Ectodermal cell (in vitro differentiated cells): ENCODE results near the gene ZNF569. TPM values are rescaled to one million over a fixed set of nuclear protein-coding genes. Genes with fewer than 3 reads are reported as not detected.
A peak's percentile ranks its signal among the peaks of the same experiment; 100 is the strongest.

Experiments
- H3K27ac ChIP-seq: 2 replicates; pipeline ENCODE4 v1.7.0; 2013; ENCODE audit warnings: mild to moderate bottlenecking, low read depth, low read length; ENCODE audit not compliant: insufficient read depth, poor library complexity, severe bottlenecking
- H3K27me3 ChIP-seq: 2 replicates; pipeline ENCODE4 v1.7.0; 2013; ENCODE audit warnings: mild to moderate bottlenecking, low read length; ENCODE audit not compliant: insufficient read depth, control insufficient read depth, poor library complexity, severe bottlenecking
- H3K36me3 ChIP-seq: one replicate; pipeline ENCODE4 v1.7.0; 2013; ENCODE audit warnings: low read length; ENCODE audit not compliant: control insufficient read depth, insufficient read depth
- H3K4me1 ChIP-seq: one replicate; pipeline ENCODE4 v1.7.0; 2013; ENCODE audit warnings: low read length; ENCODE audit not compliant: control insufficient read depth, insufficient read depth
- H3K4me3 ChIP-seq: 2 replicates; pipeline ENCODE4 v1.7.0; 2013; ENCODE audit warnings: low read depth, low read length, control low read depth; ENCODE audit not compliant: insufficient read depth
- H3K9me3 ChIP-seq: 2 replicates; pipeline ENCODE4 v1.7.0; 2013; ENCODE audit warnings: mild to moderate bottlenecking, low read length, moderate library complexity; ENCODE audit not compliant: control insufficient read depth
- WGBS, 2 experiments: methylation state at CpG; one replicate each; pipeline ENCODE4 v1.1.7; 2013; ENCODE audit warnings: missing lambda C conversion rate in 2 of 2; 5-methylcytosine and 5-hydroxymethylcytosine counted together
- polyA plus RNA-seq, 4 experiments: library from polyadenylated mRNA; stranded (reverse); fragments of 50-300 nt; gene quantifications; one replicate each; pipeline ENCODE4 v1.2.3, GENCODE V29; 2013

ZNF569 gene
- 16.8 TPM for polyA plus RNA-seq (2013, experiment 1 of 4)
- polyA plus RNA-seq (2013, experiment 2 of 4) = 15.6 TPM
- polyA plus RNA-seq (2013, experiment 3 of 4) = 16.7 TPM
- polyA plus RNA-seq (2013, experiment 4 of 4) = 15.6 TPM

DNA sequence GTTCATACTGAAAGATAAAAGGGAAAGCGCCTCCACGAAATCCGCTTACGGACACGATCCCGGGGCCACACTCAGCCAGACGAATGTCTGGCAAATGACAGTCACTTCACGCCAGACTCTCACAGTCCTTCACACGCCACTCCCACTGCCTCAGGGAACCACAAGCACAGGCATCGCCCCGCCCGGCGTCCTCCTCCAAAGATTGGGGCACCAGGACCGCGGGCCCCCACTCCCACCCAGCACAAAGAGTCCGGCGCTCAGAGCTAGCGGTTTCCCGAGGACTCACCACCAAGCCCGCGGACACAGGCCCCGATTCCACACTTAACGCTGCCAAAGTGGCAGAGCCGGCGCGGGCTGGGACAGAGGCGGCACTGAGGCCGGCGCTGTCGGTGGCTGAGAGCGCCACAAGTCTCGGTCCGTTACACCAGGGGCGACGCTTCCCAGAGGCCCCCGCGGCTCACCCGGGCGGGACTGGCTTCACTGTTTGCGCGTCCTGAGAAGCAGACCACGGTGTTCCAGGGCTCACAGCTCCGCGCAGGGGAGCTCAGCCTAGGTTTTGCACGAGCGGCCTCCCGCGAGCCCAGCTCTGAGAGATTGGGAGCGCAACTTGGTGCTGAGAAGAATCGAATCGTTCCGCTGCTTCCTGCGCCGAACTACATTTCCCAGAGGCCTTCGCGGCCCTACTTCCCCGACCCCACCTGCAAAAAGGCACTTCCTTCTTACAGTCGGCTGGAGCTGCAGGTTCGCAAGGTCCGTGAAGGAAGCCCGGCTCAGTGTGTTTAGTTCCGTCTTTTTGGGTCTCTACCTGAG is at the start of gene ZNF569:
TSS of gene ZNF569 (minus strand) at position 647 of the 810 bp plus-strand sequence. CDS start 22,523 bp downstream, outside the sequence.
- Histone ChIP-seq H3K4me3 (peak within 1 kb of the TSS; percentile 83), H3K27me3 (no peaks in the 10 kb centered on the region), H3K27ac (peak within 1 kb of the TSS; percentile 62), H3K4me1 (no peaks in the 10 kb centered on the region), H3K36me3 (peaks cover 33% of the 10 kb centered on the region), H3K9me3 (no peaks in the 10 kb centered on the region)
- WGBS, 2 experiments = 0 to 1% methylated on average over 62 of the region's 62 CpGs

DNA sequence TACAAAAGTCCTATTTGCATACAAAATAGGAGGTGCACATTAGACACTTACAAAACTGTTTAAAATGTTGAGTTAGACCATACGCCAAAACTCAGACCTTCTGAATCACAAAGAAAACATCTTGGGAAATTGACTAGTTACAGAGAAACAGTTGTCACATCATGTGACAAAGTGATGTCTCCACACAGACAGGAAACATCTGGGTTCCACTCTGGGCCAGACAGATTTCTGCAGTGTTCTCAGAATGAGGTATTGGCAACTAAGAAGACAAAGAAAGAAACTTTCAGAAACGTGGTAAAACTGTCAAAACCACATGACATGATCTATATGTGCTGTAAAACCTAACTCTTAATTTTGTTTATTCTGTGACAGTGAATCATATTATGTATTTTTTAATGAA is 46.2 kb upstream of the ZNF569 start:
- H3K27ac ChIP-seq = no peak overlapping the region
- WGBS, 2 experiments = 83 to 100% methylated on average over 2 of the region's 2 CpGs
- H3K9me3 ChIP-seq = no peaks in the 10 kb centered on the region
- no peaks in the 10 kb centered on the region for H3K4me1 ChIP-seq
- H3K27me3 ChIP-seq = no peaks in the 10 kb centered on the region
- H3K4me3 ChIP-seq = no peak overlapping the region
- peaks cover 13% of the 10 kb centered on the region for H3K36me3 ChIP-seq

DNA sequence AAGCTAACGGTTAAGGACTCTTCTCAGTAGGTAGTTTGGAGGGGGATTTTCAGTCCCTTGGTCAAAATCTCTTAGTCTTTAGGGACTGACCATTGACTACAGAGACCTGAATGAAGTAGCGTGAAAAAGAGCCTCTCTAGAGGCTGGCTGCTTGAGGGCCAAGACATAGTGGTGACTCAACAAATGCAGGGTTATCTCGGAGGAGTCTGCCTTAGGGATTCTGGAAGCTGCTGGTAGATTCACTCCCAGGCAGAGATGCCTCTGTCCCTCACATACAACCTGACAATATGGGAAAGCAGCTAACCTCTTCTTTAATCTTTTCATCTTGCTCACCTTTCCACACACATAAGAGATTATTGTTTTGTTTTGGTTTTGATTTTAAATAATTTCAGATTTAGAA is 44.6 kb upstream of the ZNF569 start:
- Histone ChIP-seq H3K27me3 (no peaks in the 10 kb centered on the region), H3K4me1 (no peaks in the 10 kb centered on the region), H3K36me3 (peaks cover 13% of the 10 kb centered on the region), H3K27ac (no peak overlapping the region), H3K4me3 (no peak overlapping the region), H3K9me3 (no peaks in the 10 kb centered on the region)
- 92 to 95% methylated on average over 3 of the region's 3 CpGs for WGBS, 2 experiments

DNA sequence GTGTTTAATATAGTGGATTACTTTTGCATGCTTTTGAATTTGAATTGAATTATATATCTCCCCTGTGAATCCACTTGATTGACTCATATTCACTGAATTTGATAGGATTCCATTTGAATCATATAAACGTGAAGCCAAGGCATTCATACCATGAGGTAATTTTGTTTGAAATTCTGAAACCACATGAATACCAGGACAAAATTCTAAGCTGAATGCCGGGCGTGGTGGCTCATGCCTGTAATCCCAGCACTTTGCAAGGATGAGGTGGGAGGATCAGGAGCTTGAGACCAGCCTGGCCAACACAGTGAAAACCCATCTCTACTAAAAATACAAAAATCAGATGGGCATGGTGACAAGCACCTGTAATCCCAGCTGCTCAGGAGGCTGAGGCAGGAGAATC is 43.9 kb upstream of the ZNF569 start:
- WGBS, 2 experiments = 93 to 100% methylated on average over 3 of the region's 3 CpGs
- no peaks in the 10 kb centered on the region for H3K9me3 ChIP-seq
- H3K27ac ChIP-seq = no peak overlapping the region
- H3K4me3 ChIP-seq = no peak overlapping the region
- peaks cover 13% of the 10 kb centered on the region for H3K36me3 ChIP-seq
- H3K4me1 ChIP-seq = no peaks in the 10 kb centered on the region
- no peaks in the 10 kb centered on the region for H3K27me3 ChIP-seq

DNA sequence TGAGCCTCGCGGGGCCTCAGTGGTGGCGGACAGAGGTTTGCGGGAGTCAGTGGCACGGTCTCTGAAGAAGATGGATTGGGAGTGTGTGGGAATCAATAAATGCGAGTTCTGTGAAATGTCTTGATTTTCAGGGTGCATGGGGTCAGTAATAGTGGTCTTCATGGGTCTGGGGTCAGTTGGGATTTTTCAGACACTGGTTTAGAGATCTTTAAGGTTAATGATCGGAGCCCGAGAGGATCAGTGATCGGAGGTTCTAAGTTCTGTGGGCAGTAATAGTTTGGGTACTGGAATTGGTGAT is 39.9 kb upstream of the ZNF569 start:
- WGBS, 2 experiments = 9 to 10% methylated on average over 9 of the region's 9 CpGs

DNA sequence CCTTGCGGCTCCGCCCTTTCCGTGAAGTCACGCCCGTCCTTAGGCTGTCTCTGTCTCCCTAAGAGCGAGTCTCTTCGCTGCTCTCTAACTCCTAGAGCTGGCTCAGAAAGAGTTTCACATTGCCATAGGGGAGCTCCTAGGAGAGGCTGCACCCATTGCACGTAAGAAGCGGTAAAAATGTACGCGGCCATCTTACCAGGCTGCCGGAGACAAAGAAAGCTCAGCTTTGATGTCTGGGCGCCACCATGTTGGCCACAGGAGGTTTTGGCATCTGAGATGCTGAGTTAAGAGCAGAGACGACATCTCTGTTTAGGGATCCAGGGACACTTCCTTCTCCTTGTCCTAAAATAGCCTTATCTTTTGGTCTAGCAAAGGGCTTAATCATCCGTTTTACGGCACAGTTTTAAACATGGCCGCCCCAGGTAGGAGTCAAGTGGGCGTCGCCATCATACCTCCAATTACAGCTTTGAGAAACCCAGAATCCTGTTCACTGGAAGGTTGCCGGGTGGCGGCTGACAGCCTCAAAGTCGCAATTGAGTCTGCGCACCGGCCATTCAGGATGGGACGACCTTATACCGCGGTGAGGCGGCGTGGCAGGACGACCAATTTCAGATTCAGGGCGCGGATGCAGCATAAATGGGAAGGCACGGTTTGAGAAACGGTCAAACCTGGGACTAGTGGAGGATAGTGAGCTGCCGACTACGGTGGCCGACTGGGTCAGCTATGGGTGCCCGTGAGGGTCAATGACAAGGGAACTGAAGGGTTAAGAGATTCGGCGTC is 39.3 kb upstream of the ZNF569 start, which contains the start of gene ZNF793:
TSS of gene ZNF793 (plus strand) at position 553 of the 780 bp plus-strand sequence. CDS start 16,501 bp downstream, outside the sequence.
- 4% methylated on average over 40 of the region's 40 CpGs for WGBS, 2 experiments
- peak within 1 kb of the TSS; percentile 92 for H3K27ac ChIP-seq
- H3K4me1 ChIP-seq = no peaks in the 10 kb centered on the region
- peak within 1 kb of the TSS; percentile 68 for H3K4me3 ChIP-seq
- H3K9me3 ChIP-seq = no peaks in the 10 kb centered on the region
- no peaks in the 10 kb centered on the region for H3K27me3 ChIP-seq
- H3K36me3 ChIP-seq = peaks cover 8% of the 10 kb centered on the region

More for the DNA sequence above, 39.9 kb upstream of the ZNF569 start:
- no peaks in the 10 kb centered on the region for H3K9me3 ChIP-seq
- H3K27me3 ChIP-seq = no peaks in the 10 kb centered on the region
- H3K27ac ChIP-seq = no peak overlapping the region
- peak overlapping the region; percentile 68 for H3K4me3 ChIP-seq
- H3K36me3 ChIP-seq = peaks cover 13% of the 10 kb centered on the region
- H3K4me1 ChIP-seq = no peaks in the 10 kb centered on the region

DNA sequence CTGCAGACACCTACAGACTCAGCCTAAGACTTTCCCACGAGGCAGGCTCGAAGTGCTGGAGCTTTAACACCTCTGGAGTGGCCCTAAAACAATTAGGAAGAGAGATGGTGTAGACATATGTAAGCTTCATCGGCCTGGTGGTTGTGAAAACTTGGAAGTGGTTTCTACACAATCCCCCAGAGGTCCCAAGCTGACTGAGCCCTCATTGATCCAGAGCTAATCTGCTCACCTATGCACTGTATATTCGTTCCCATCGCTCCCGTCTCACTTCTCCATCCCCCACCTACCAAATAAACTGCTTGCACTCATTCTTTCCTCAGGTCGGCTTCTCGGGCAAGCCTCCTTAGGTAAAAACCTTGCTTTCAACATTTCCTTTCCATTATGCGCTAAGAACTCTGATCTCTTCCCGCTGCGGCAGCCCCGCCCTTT is 38.7 kb upstream of the ZNF569 start:
- H3K36me3 ChIP-seq = peaks cover 5% of the 10 kb centered on the region
- H3K9me3 ChIP-seq = no peaks in the 10 kb centered on the region
- peak overlapping the region; percentile 68 for H3K4me3 ChIP-seq
- H3K27me3 ChIP-seq = no peaks in the 10 kb centered on the region
- H3K4me1 ChIP-seq = no peaks in the 10 kb centered on the region
- H3K27ac ChIP-seq = peak overlapping the region; percentile 92
- 6 to 14% methylated on average over 10 to 12 of the region's 12 CpGs for WGBS, 2 experiments

DNA sequence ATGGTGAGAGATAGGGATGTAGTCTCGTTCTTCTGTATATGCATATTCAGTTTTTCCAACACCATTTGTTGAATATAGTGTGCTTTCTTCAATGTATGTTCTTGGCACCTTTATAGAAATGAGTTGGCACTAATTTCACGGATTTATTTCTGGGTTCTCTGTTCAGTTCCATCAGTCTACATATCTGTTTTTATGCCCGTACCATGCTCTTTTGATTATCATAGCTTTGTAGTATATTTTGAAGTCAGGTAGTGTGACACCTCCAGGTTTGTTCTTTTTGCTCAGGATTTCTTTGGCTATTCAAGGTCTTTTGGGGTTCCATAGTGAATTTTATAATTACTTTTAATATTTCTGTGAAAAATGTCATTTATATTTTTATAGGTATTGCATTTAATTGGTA is 25.0 kb upstream of the ZNF569 start:
- H3K9me3 ChIP-seq = peaks cover 7% of the 10 kb centered on the region

DNA sequence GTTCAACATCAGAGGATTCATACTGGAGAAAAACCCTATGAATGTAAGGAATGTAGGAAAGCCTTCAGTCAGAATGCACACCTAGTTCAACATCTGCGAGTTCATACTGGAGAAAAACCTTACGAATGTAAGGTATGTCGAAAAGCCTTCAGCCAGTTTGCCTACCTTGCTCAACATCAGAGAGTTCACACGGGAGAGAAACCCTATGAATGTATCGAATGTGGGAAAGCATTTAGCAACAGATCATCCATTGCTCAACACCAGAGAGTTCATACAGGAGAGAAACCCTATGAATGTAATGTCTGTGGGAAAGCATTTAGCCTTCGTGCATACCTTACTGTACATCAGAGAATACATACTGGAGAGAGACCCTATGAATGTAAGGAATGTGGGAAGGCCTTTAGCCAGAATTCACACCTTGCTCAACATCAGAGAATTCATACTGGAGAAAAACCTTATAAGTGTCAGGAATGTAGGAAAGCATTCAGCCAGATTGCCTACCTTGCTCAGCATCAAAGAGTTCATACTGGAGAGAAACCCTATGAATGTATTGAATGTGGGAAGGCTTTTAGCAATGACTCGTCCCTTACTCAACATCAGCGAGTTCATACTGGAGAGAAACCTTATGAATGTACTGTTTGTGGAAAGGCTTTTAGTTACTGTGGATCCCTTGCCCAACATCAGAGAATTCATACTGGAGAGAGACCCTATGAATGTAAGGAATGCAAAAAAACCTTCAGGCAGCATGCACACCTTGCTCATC is 17.3 kb upstream of the ZNF569 start:
- Histone ChIP-seq H3K27ac (no peak overlapping the region), H3K36me3 (peaks cover 31% of the 10 kb centered on the region), H3K4me1 (no peaks in the 10 kb centered on the region), H3K9me3 (peaks cover 10% of the 10 kb centered on the region), H3K27me3 (no peaks in the 10 kb centered on the region), H3K4me3 (no peak overlapping the region)
- WGBS, 2 experiments = 93 to 94% methylated on average over 7 to 8 of the region's 8 CpGs

More for the DNA sequence above, 25.0 kb upstream of the ZNF569 start:
- Histone ChIP-seq H3K27ac (no peak overlapping the region), H3K4me3 (no peak overlapping the region), H3K36me3 (no peaks in the 10 kb centered on the region), H3K4me1 (no peaks in the 10 kb centered on the region), H3K27me3 (no peaks in the 10 kb centered on the region)
- WGBS, 2 experiments = 55 to 73% methylated on average over 3 of the region's 3 CpGs
